Smooth muscle cell (in vitro differentiated cells): Measurements from ENCODE around the gene FAM53C. TPM values are rescaled to one million over a fixed set of nuclear protein-coding genes. Genes with fewer than 3 reads are reported as not detected.
"Not testable (repeated sequence)": the region's sequence is repeated elsewhere in the genome, so short reads cannot be mapped to it uniquely, and the experiment has no call there.

Experiments
- DNase-seq: peaks from one replicate; lab custom pipeline; 2025; ENCODE audit not compliant: unreplicated experiment; lab: John Stamatoyannopoulos, UW
- H2AFZ ChIP-seq: fragments of 200-600 bp; sonication (generic); 2 replicates; pipeline ENCODE4 v1.6.0; 2016; ENCODE audit warnings: antibody characterized with exemption, low read depth, mild to moderate bottlenecking
- H3F3A ChIP-seq: fragments of 200-600 bp; sonication (generic); 2 replicates; pipeline ENCODE4 v1.6.0; 2017; ENCODE audit warnings: antibody characterized with exemption, low read depth
- H3K27ac ChIP-seq: fragments of 200-600 bp; sonication (generic); 2 replicates; pipeline ENCODE4 v1.5.1; 2016; ENCODE audit warnings: low read depth, mild to moderate bottlenecking
- H3K27me3 ChIP-seq: fragments of 200-600 bp; sonication (generic); 2 replicates; pipeline ENCODE4 v1.6.1; 2016; ENCODE audit warnings: low read depth, mild to moderate bottlenecking
- H3K36me3 ChIP-seq: fragments of 200-600 bp; sonication (generic); 2 replicates; pipeline ENCODE4 v1.5.1; 2016; ENCODE audit warnings: low read depth
- H3K4me1 ChIP-seq: fragments of 200-600 bp; sonication (generic); 2 replicates; pipeline ENCODE4 v1.5.1; 2016; ENCODE audit warnings: low read depth
- H3K4me2 ChIP-seq: fragments of 200-600 bp; sonication (generic); 2 replicates; pipeline ENCODE4 v1.6.0; 2016; ENCODE audit warnings: mild to moderate bottlenecking
- H3K4me3 ChIP-seq: fragments of 200-600 bp; sonication (generic); 2 replicates; pipeline ENCODE4 v1.5.1; 2016; ENCODE audit warnings: mild to moderate bottlenecking
- H3K79me2 ChIP-seq: fragments of 200-600 bp; sonication (generic); 2 replicates; pipeline ENCODE4 v1.6.0; 2016; ENCODE audit warnings: low read depth, mild to moderate bottlenecking
- H3K9ac ChIP-seq: fragments of 200-600 bp; sonication (generic); 2 replicates; pipeline ENCODE4 v1.6.0; 2016; ENCODE audit warnings: low read depth
- H3K9me3 ChIP-seq: fragments of 200-600 bp; sonication (generic); replicated peaks from 2 replicates; pipeline ENCODE4 v1.5.1; 2016; ENCODE audit warnings: low read depth
- H4K20me1 ChIP-seq: fragments of 200-600 bp; sonication (generic); 2 replicates; pipeline ENCODE4 v1.6.0; 2016; ENCODE audit warnings: low read depth
- WGBS: methylation state at CpG from one replicate; pipeline ENCODE4 v1.1.7; 2016; ENCODE audit warnings: low lambda C conversion rate; 5-methylcytosine and 5-hydroxymethylcytosine counted together
- polyA plus RNA-seq: library from polyadenylated mRNA; unstranded; fragments of >200 nt; fragmentation: Nextera tagmentation; extraction: Ambion mirVana; gene quantifications from 2 replicates; pipeline ENCODE4 v1.2.1, GENCODE V29; 2016
- total RNA-seq: library from RNA; depleted of rRNA; stranded (reverse); fragments of >200 nt; gene quantifications from 2 replicates; pipeline ENCODE4 v1.2.3, GENCODE V29; 2014
- TF ChIP-seq, protein P1 (sequence below): fragments of 200-600 bp; sonication (generic); IDR thresholded peaks from 2 replicates; pipeline ENCODE4 v1.5.1; 2017; ENCODE audit warnings: borderline replicate concordance, mild to moderate bottlenecking, antibody characterized with exemption; ENCODE audit not compliant: insufficient read depth, poor library complexity, severe bottlenecking

Gene FAM53C
- total and polyA plus RNA-seq, 2 experiments from 2014 or later: 34.8 to 45.1 TPM

DNA sequence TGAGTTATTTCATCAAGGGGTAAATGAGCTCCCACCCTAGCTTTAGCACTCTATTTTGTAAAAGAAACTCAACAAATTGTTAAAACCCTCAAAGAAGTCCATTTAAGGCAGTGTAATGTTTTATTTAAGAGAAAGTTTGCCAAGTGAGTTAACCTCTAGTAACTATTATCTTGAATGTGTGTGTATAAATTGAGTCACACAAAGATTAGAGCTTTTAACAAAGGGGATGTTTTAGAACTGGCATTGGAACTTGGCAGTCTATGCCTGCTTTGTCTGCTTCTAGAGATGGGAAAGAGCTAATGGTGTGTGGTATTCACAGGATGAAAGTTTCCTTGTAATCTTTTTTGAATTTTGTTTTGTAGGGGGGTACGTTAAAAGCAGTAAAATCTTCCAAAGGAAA is 47.6 kb downstream of the FAM53C start:
- Histone ChIP-seq H3K4me3 (no peak overlapping the region), H3K79me2 (no peaks in the 10 kb centered on the region), H3K36me3 (peaks cover 12% of the 10 kb centered on the region), H4K20me1 (no peaks in the 10 kb centered on the region), H2AFZ (no peak overlapping the region), H3K9ac (no peak overlapping the region), H3K4me2 (no peak overlapping the region), H3K4me1 (no peaks in the 10 kb centered on the region), H3K27me3 (no peaks in the 10 kb centered on the region), H3K9me3 (no peaks in the 10 kb centered on the region), H3F3A (no peaks in the 10 kb centered on the region), H3K27ac (no peak overlapping the region)
- no peak for DNase-seq
- TF ChIP-seq, protein P1, sequence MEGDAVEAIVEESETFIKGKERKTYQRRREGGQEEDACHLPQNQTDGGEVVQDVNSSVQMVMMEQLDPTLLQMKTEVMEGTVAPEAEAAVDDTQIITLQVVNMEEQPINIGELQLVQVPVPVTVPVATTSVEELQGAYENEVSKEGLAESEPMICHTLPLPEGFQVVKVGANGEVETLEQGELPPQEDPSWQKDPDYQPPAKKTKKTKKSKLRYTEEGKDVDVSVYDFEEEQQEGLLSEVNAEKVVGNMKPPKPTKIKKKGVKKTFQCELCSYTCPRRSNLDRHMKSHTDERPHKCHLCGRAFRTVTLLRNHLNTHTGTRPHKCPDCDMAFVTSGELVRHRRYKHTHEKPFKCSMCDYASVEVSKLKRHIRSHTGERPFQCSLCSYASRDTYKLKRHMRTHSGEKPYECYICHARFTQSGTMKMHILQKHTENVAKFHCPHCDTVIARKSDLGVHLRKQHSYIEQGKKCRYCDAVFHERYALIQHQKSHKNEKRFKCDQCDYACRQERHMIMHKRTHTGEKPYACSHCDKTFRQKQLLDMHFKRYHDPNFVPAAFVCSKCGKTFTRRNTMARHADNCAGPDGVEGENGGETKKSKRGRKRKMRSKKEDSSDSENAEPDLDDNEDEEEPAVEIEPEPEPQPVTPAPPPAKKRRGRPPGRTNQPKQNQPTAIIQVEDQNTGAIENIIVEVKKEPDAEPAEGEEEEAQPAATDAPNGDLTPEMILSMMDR: no peak
- WGBS: 93% methylated on average over 1 of the region's 1 CpG

DNA sequence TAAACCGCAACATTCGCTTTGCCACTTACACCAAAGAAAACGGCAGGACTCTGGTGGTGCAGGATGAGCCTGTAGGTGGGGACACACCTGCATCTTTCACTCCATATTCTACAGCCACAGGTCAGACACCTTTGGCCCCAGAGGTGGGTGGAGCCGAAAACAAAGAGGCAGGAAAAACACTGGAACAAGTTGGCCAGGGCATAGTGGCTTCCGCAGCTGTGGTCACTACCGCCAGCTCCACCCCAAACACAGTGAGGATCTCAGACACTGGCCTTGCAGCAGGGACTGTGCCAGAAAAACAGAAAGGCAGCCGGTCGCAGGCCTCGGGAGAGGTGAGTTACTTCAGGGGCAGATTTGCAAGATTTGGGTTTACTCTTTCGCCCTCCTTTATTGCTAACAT is 48.2 kb downstream of the FAM53C start:
- no peaks in the 10 kb centered on the region for H3K79me2 ChIP-seq
- peaks cover 12% of the 10 kb centered on the region for H3K36me3 ChIP-seq
- DNase-seq: no peak
- TF ChIP-seq, protein P1: no peak
- no peaks in the 10 kb centered on the region for H3K9me3 ChIP-seq
- WGBS: 98% methylated on average over 10 of the region's 10 CpGs
- H3K4me1 ChIP-seq: no peaks in the 10 kb centered on the region
- no peak overlapping the region for H2AFZ ChIP-seq
- H3K27ac ChIP-seq: no peak overlapping the region
- no peak overlapping the region for H3K4me3 ChIP-seq
- no peak overlapping the region for H3K9ac ChIP-seq
- no peak overlapping the region for H3K4me2 ChIP-seq
- no peaks in the 10 kb centered on the region for H3F3A ChIP-seq
- no peaks in the 10 kb centered on the region for H3K27me3 ChIP-seq
- no peaks in the 10 kb centered on the region for H4K20me1 ChIP-seq

DNA sequence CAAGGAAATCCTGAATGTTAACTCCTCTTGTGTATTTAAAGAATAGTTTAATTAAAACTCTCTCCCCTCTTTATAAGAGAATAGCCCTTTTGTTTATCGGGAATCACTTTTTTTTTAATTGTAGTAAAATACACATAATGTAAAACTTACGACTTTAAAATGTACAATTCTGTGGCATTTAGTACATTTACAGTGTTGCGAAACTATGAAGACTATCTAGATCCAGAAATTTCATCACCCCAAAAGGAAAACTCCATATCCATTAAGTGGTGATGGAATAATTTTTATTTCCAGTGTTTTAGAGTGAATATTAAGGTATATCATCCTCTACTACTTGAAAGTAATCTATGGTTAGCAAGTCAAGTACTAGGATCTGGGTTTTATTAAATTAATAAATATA is 51.3 kb downstream of the FAM53C start:
- TF ChIP-seq, protein P1: no peak
- Histone ChIP-seq H3F3A (no peaks in the 10 kb centered on the region), H3K27ac (no peak overlapping the region), H4K20me1 (no peaks in the 10 kb centered on the region), H3K4me1 (no peaks in the 10 kb centered on the region), H3K4me2 (no peak overlapping the region), H3K9ac (no peak overlapping the region), H3K79me2 (no peaks in the 10 kb centered on the region), H3K9me3 (no peaks in the 10 kb centered on the region), H2AFZ (no peak overlapping the region), H3K36me3 (peaks cover 12% of the 10 kb centered on the region), H3K4me3 (no peak overlapping the region), H3K27me3 (no peaks in the 10 kb centered on the region)
- no peak for DNase-seq
- WGBS: 94% methylated on average over 3 of the region's 3 CpGs

DNA sequence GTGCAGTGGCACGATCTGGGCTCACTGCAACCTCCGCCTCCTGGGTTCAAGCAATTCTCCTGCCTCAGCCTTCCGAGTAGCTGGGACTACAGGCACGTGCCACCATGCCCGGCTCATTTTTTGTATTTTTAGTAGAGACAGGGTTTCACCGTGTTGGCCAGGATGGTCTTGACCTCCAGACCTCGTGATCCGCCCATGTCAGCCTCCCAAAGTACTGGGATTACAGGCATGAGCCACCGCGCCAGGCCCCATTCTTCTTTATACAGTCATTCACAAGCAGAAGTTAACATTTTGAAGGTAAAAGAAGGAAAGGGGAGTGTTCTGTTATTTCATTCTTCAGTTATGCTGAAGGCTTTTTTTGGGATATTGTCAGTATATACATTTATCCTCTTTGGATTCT is 51.8 kb downstream of the FAM53C start:
- not testable (repeated sequence) for H2AFZ ChIP-seq, H3K4me3 ChIP-seq, H3K79me2 ChIP-seq, H4K20me1 ChIP-seq, H3K27me3 ChIP-seq, H3K9ac ChIP-seq, H3F3A ChIP-seq, H3K4me1 ChIP-seq, H3K9me3 ChIP-seq, H3K4me2 ChIP-seq, H3K27ac ChIP-seq, DNase-seq
- WGBS: 94% methylated on average over 10 of the region's 10 CpGs
- H3K36me3 ChIP-seq: peaks cover 12% of the 10 kb centered on the region
